Keratinocyte (primary cell): ENCODE measurements around the gene ANKRD39. TPM values are rescaled to one million over a fixed set of nuclear protein-coding genes. Genes with fewer than 3 reads are reported as not detected.

Source experiments
- DNase-seq: peaks from one replicate; pipeline ENCODE4 v3.0.0-alpha.2; 2011; ENCODE audit warnings: low read depth, missing footprints, low spot score
- FAIRE-seq: peaks from 2 replicates; lab custom pipeline; 2011; peaks lifted over from hg19 to GRCh38; lab: Jason Lieb, UNC
- H2AFZ ChIP-seq: 2 replicates; pipeline ENCODE4 v1.6.0; 2012; ENCODE audit warnings: low read length, control low read depth, inconsistent platforms; ENCODE audit not compliant: control insufficient read depth
- H3K27ac ChIP-seq: 2 replicates; pipeline ENCODE4 v1.5.1; 2011; ENCODE audit warnings: low read length; ENCODE audit not compliant: control insufficient read depth, insufficient read depth
- H3K27me3 ChIP-seq: 3 replicates; pipeline ENCODE4 v1.6.0; 2011; ENCODE audit warnings: low read length; ENCODE audit not compliant: control insufficient read depth, insufficient read depth; ENCODE audit errors: extremely low read depth
- H3K36me3 ChIP-seq, 2 experiments: 2 replicates in 1 of 2; 3 replicates in 1 of 2; pipeline ENCODE4 v1.5.1; 2011; ENCODE audit warnings: low read length in 2 of 2, mild to moderate bottlenecking in 1 of 2; ENCODE audit not compliant: control insufficient read depth in 2 of 2, insufficient read depth in 2 of 2; ENCODE audit errors: extremely low read depth in 1 of 2
- H3K4me1 ChIP-seq: 3 replicates; pipeline ENCODE4 v1.5.1; 2011; ENCODE audit warnings: low read length; ENCODE audit not compliant: control insufficient read depth, insufficient read depth; ENCODE audit errors: extremely low read depth
- H3K4me2 ChIP-seq: 3 replicates; pipeline ENCODE4 v1.6.0; 2011; ENCODE audit warnings: low read depth, low read length; ENCODE audit not compliant: control insufficient read depth, insufficient read depth; ENCODE audit errors: extremely low read depth
- H3K4me3 ChIP-seq, 3 experiments: fragments of 200-600 bp in 1 of 3; sonication (generic) in 1 of 3; 2 replicates in 2 of 3; 3 replicates in 1 of 3; pipeline ENCODE4 v1.5.1; 2011 to 2016; ENCODE audit warnings: low read length in 3 of 3, mild to moderate bottlenecking in 3 of 3, control low read depth in 2 of 3, inconsistent platforms in 1 of 3, low read depth in 1 of 3, mixed read lengths in 1 of 3, mixed run types in 1 of 3, moderate library complexity in 1 of 3; ENCODE audit not compliant: control insufficient read depth in 2 of 3, insufficient read depth in 2 of 3; ENCODE audit errors: extremely low read depth in 1 of 3
- H3K79me2 ChIP-seq: 2 replicates; pipeline ENCODE4 v1.6.0; 2012; ENCODE audit warnings: low read length; ENCODE audit not compliant: control insufficient read depth, insufficient read depth
- H3K9ac ChIP-seq: 3 replicates; pipeline ENCODE4 v1.6.0; 2011; ENCODE audit warnings: low read length; ENCODE audit not compliant: control insufficient read depth, insufficient read depth; ENCODE audit errors: extremely low read depth
- H3K9me1 ChIP-seq: 3 replicates; pipeline ENCODE4 v1.6.0; 2011; ENCODE audit warnings: low read length; ENCODE audit not compliant: control insufficient read depth, insufficient read depth; ENCODE audit errors: extremely low read depth
- H3K9me3 ChIP-seq: 2 replicates; pipeline ENCODE4 v1.5.1; 2012; ENCODE audit warnings: low read depth, low read length; ENCODE audit not compliant: control insufficient read depth
- H4K20me1 ChIP-seq: 3 replicates; pipeline ENCODE4 v1.6.0; 2011; ENCODE audit warnings: low read length; ENCODE audit not compliant: control insufficient read depth, insufficient read depth; ENCODE audit errors: extremely low read depth
- EZH2 ChIP-seq: IDR thresholded peaks from one replicate; pipeline ENCODE4 v1.6.1; 2012; ENCODE audit warnings: inconsistent platforms, mild to moderate bottlenecking, low read length, moderate library complexity
- dilution Hi-C: fragments of 300-500 bp; cut with MboI; formaldehyde crosslinking; loops from one replicate; pipeline ENCODE4 v1.7.0; 2020; ENCODE audit warnings: low sequenced_read_pairs; ENCODE audit not compliant: extremely low pct_ligation_motif_present
- polyA plus RNA-seq, 5 experiments: library from polyadenylated mRNA; depleted of rRNA in 3 of 5; stranded (reverse) in 3 of 5; stranded (forward) in 1 of 5; unstranded in 1 of 5; fragments of >200 nt; gene quantifications; 1 replicate in 1 of 5; 2 replicates in 3 of 5; 3 replicates in 1 of 5; pipeline versions ENCODE4 v1.2.1 to v1.2.3, GENCODE V29; 2011 to 2012; ENCODE audit warnings: missing spikeins in 2 of 5, low read depth in 1 of 5, low replicate concordance in 1 of 5
- TF ChIP-seq, protein P1 (sequence below), 3 experiments: IDR thresholded peaks in 1 of 3; conservative IDR thresholded peaks in 1 of 3; optimal IDR thresholded peaks in 1 of 3; 2 replicates in 2 of 3; 3 replicates in 1 of 3; pipeline versions ENCODE3 to v1.5.1; 2011; ENCODE audit warnings: low read length in 3 of 3, mild to moderate bottlenecking in 3 of 3, moderate library complexity in 2 of 3, control low read depth in 1 of 3, inconsistent platforms in 1 of 3; ENCODE audit not compliant: insufficient read depth in 2 of 3; ENCODE audit errors: extremely low read depth in 1 of 3

The ANKRD39 gene
- polyA plus RNA-seq, 1 donor (not counting 4 experiments of a cell fraction or from before 2014, with no cell fraction given), result 7.2 TPM

DNA sequence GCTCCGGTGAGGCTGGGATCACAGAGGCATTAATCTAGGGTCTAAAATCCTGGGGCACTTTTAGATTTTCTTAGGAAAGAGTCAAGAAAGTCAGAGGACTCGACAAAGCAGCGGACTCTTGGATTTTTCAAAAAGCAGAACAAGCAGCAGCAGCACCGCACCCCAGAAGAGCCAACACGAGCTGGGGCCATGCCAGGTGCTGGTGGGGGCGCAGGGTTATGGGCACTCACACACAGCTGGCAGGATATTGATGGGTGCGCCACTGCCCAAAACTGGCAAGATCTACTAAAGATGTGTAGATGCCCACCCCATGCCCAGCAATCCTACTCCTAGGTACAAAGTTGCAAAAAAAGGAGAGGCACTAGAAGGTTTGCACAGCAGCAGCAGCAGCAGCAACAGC lies 46.0 kb upstream of the ANKRD39 start:
- peaks cover 5% of the 10 kb centered on the region for H3K4me1 ChIP-seq
- no peaks in the 10 kb centered on the region for H3K36me3 ChIP-seq
- H3K4me2 ChIP-seq, result no peak overlapping the region
- H3K27me3 ChIP-seq, result no peaks in the 10 kb centered on the region
- no peaks in the 10 kb centered on the region for H4K20me1 ChIP-seq
- TF ChIP-seq EZH2, result no peak
- TF ChIP-seq, protein P1, sequence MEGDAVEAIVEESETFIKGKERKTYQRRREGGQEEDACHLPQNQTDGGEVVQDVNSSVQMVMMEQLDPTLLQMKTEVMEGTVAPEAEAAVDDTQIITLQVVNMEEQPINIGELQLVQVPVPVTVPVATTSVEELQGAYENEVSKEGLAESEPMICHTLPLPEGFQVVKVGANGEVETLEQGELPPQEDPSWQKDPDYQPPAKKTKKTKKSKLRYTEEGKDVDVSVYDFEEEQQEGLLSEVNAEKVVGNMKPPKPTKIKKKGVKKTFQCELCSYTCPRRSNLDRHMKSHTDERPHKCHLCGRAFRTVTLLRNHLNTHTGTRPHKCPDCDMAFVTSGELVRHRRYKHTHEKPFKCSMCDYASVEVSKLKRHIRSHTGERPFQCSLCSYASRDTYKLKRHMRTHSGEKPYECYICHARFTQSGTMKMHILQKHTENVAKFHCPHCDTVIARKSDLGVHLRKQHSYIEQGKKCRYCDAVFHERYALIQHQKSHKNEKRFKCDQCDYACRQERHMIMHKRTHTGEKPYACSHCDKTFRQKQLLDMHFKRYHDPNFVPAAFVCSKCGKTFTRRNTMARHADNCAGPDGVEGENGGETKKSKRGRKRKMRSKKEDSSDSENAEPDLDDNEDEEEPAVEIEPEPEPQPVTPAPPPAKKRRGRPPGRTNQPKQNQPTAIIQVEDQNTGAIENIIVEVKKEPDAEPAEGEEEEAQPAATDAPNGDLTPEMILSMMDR (optimal IDR thresholded peaks at IDR 0.05 in 1 of 3, IDR thresholded peaks at IDR 0.05 in 1 of 3, conservative IDR thresholded peaks at IDR 0.05 in 1 of 3; ENCODE audit: extremely low read depth in 1 of 3, insufficient read depth in 2 of 3, low read length in 3 of 3), result no peak
- no peaks in the 10 kb centered on the region for H3K9me3 ChIP-seq
- dilution Hi-C loops, result no loop called here
- no peak overlapping the region for H3K9ac ChIP-seq
- no peaks in the 10 kb centered on the region for H3K79me2 ChIP-seq
- H3K27ac ChIP-seq, result no peak overlapping the region
- H3K9me1 ChIP-seq, result no peaks in the 10 kb centered on the region
- H3K4me3 ChIP-seq, result no peak overlapping the region
- no peak for DNase-seq
- no peak overlapping the region for H2AFZ ChIP-seq
- no peak for FAIRE-seq

DNA sequence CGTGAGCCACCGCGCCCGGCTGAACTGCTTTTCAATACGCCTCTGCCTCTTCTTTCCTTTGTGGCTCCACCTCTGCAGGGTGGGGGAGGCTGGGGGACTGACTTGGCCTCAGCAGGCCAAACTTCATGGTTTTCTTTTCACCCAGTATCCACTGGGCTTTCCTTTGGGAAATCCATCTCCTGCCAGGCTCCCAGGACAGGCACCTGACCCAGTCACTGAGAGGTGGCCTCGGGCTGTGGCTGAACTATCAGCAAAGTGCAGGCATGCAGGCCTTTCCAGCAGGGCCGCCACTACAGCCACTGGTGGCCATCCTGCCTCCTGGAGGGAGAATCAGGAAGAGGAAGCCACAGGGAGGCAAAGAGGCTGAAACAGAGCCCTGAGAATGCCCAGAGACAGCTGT lies 45.5 kb upstream of the ANKRD39 start:
- Histone ChIP-seq H4K20me1 (no peaks in the 10 kb centered on the region), H3K9me3 (no peaks in the 10 kb centered on the region), H3K4me2 (no peak overlapping the region), H3K36me3 (no peaks in the 10 kb centered on the region), H3K9me1 (no peaks in the 10 kb centered on the region), H3K27me3 (no peaks in the 10 kb centered on the region), H3K9ac (no peak overlapping the region), H3K27ac (no peak overlapping the region), H3K4me1 (peaks cover 8% of the 10 kb centered on the region), H3K79me2 (no peaks in the 10 kb centered on the region), H2AFZ (no peak overlapping the region), H3K4me3 (no peak overlapping the region)
- FAIRE-seq (no peak), DNase-seq (no peak)
- TF ChIP-seq EZH2, result no peak
- TF ChIP-seq, protein P1 (optimal IDR thresholded peaks at IDR 0.05 in 1 of 3, IDR thresholded peaks at IDR 0.05 in 1 of 3, conservative IDR thresholded peaks at IDR 0.05 in 1 of 3; ENCODE audit: extremely low read depth in 1 of 3, insufficient read depth in 2 of 3, low read length in 3 of 3), result no peak
- dilution Hi-C loops, result no loop called here
